H9 (cell line): ENCODE measurements around the gene RELL1. TPM values are rescaled to one million over a fixed set of nuclear protein-coding genes. Genes with fewer than 3 reads are reported as not detected.

ENCODE experiments used
- DNase-seq: peaks from one replicate; pipeline ENCODE4 v3.0.0-alpha.2; 2017
- H2AFZ ChIP-seq: one replicate; pipeline ENCODE4 v1.6.1; 2013; ENCODE audit warnings: mild to moderate bottlenecking, low read length, control low read depth, moderate library complexity
- H2AK5ac ChIP-seq: 2 replicates; pipeline ENCODE4 v1.6.1; 2013; ENCODE audit warnings: low read length, control low read depth, mixed read lengths; ENCODE audit not compliant: insufficient read length
- H2BK120ac ChIP-seq: one replicate; pipeline ENCODE4 v1.6.1; 2013; ENCODE audit warnings: low read depth, mild to moderate bottlenecking, low read length, control low read depth, inconsistent platforms; ENCODE audit not compliant: poor library complexity, severe bottlenecking
- H2BK12ac ChIP-seq: 2 replicates; pipeline ENCODE4 v1.6.1; 2013; ENCODE audit warnings: low read length, control low read depth, mixed read lengths, low read depth; ENCODE audit not compliant: insufficient read length
- H2BK15ac ChIP-seq: 2 replicates; pipeline ENCODE4 v1.6.1; 2013; ENCODE audit warnings: low read depth, low read length, control low read depth
- H2BK20ac ChIP-seq: one replicate; pipeline ENCODE4 v1.6.1; 2013; ENCODE audit warnings: low read depth, mild to moderate bottlenecking, low read length, control low read depth, inconsistent platforms; ENCODE audit not compliant: poor library complexity, severe bottlenecking
- H2BK5ac ChIP-seq: 2 replicates; pipeline ENCODE4 v1.6.1; 2013; ENCODE audit warnings: low read length, control low read depth, mixed read lengths; ENCODE audit not compliant: insufficient read length
- H3K14ac ChIP-seq: 2 replicates; pipeline ENCODE4 v1.6.1; 2013; ENCODE audit warnings: low read length, control low read depth; ENCODE audit not compliant: insufficient read depth
- H3K18ac ChIP-seq: 2 replicates; pipeline ENCODE4 v1.6.1; 2013; ENCODE audit warnings: low read depth, mild to moderate bottlenecking, mixed read lengths, low read length, control low read depth; ENCODE audit not compliant: insufficient read length
- H3K23ac ChIP-seq: 2 replicates; pipeline ENCODE4 v1.6.1; 2013; ENCODE audit warnings: low read length, control low read depth, mixed read lengths, low read depth; ENCODE audit not compliant: insufficient read length
- H3K23me2 ChIP-seq: 2 replicates; pipeline ENCODE4 v1.6.1; 2013; ENCODE audit warnings: low read depth, mild to moderate bottlenecking, mixed read lengths, low read length, control low read depth; ENCODE audit not compliant: insufficient read length, poor library complexity, severe bottlenecking
- H3K27ac ChIP-seq: 2 replicates; pipeline ENCODE4 v1.5.1; 2013; ENCODE audit warnings: low read length, control low read depth, mixed read lengths, low read depth; ENCODE audit not compliant: insufficient read length
- H3K27me3 ChIP-seq: 2 replicates; pipeline ENCODE4 v1.6.1; 2013; ENCODE audit warnings: low read length, control low read depth, inconsistent platforms; ENCODE audit not compliant: insufficient read depth
- H3K4ac ChIP-seq: 2 replicates; pipeline ENCODE4 v1.6.1; 2013; ENCODE audit warnings: low read depth, mild to moderate bottlenecking, control low read depth, inconsistent platforms, low read length, moderate library complexity
- H3K4me1 ChIP-seq: 2 replicates; pipeline ENCODE4 v1.6.1; 2013; ENCODE audit warnings: low read length, control low read depth, inconsistent platforms; ENCODE audit not compliant: insufficient read depth
- H3K4me2 ChIP-seq: 2 replicates; pipeline ENCODE4 v1.6.1; 2013; ENCODE audit warnings: low read length, control low read depth, mixed read lengths; ENCODE audit not compliant: insufficient read length, insufficient read depth
- H3K56ac ChIP-seq: 2 replicates; pipeline ENCODE4 v1.6.1; 2013; ENCODE audit warnings: low read depth, mild to moderate bottlenecking, mixed read lengths, low read length, control low read depth; ENCODE audit not compliant: insufficient read length
- H3K79me1 ChIP-seq: 2 replicates; pipeline ENCODE4 v1.6.1; 2013; ENCODE audit warnings: low read depth, mild to moderate bottlenecking, moderate library complexity, low read length, control low read depth, inconsistent platforms; ENCODE audit not compliant: insufficient read depth, poor library complexity, severe bottlenecking
- H3K79me2 ChIP-seq: 2 replicates; pipeline ENCODE4 v1.6.1; 2013; ENCODE audit warnings: low read length, control low read depth, inconsistent platforms; ENCODE audit not compliant: insufficient read depth
- H3K9ac ChIP-seq: 2 replicates; pipeline ENCODE4 v1.6.1; 2013; ENCODE audit warnings: low read length, control low read depth, mixed read lengths; ENCODE audit not compliant: insufficient read length; ENCODE audit errors: extremely low read depth
- H3K9me3 ChIP-seq: one replicate; pipeline ENCODE4 v1.6.1; 2013; ENCODE audit warnings: low read depth, low read length, inconsistent platforms; ENCODE audit not compliant: control insufficient read depth
- H3T11ph ChIP-seq: one replicate; pipeline ENCODE4 v1.6.1; 2013; ENCODE audit warnings: mild to moderate bottlenecking, low read length, control low read depth, inconsistent platforms
- H4K20me1 ChIP-seq: one replicate; pipeline ENCODE4 v1.6.1; 2013; ENCODE audit not compliant: control insufficient read depth, insufficient read length, insufficient read depth
- H4K5ac ChIP-seq: 2 replicates; pipeline ENCODE4 v1.6.1; 2013; ENCODE audit warnings: low read depth, mild to moderate bottlenecking, mixed read lengths, low read length, control low read depth; ENCODE audit not compliant: insufficient read length
- H4K8ac ChIP-seq: replicated peaks from 2 replicates; pipeline ENCODE4 v1.6.1; 2013; ENCODE audit warnings: low read length, control low read depth, mixed read lengths, low read depth; ENCODE audit not compliant: insufficient read length
- H4K91ac ChIP-seq: 2 replicates; pipeline ENCODE4 v1.6.1; 2013; ENCODE audit warnings: low read depth, mild to moderate bottlenecking, moderate library complexity, mixed read lengths, low read length, control low read depth; ENCODE audit not compliant: insufficient read length
- H3K27ac Mint-ChIP-seq, 3 experiments: 2 replicates in 2 of 3; 3 replicates in 1 of 3; pipeline ENCODE4 v1.8.0; 2020 to 2021; ENCODE audit warnings: mixed read lengths in 3 of 3, mild to moderate bottlenecking in 1 of 3, moderate library complexity in 1 of 3
- H3K27me3 Mint-ChIP-seq: 2 replicates; pipeline ENCODE4 v1.8.0; 2021; ENCODE audit warnings: low read depth, mild to moderate bottlenecking, moderate library complexity, mixed read lengths
- H3K36me3 Mint-ChIP-seq, 3 experiments: 2 replicates in 2 of 3; 3 replicates in 1 of 3; pipeline ENCODE4 v1.8.0; 2020 to 2021; ENCODE audit warnings: low read depth in 3 of 3, mixed read lengths in 3 of 3; ENCODE audit not compliant: insufficient read depth in 1 of 3
- H3K4me1 Mint-ChIP-seq, 2 experiments: 2 replicates each; pipeline ENCODE4 v1.8.0; 2020; ENCODE audit warnings: mixed read lengths in 2 of 2
- H3K4me3 Mint-ChIP-seq, 2 experiments: 2 replicates in 1 of 2; 3 replicates in 1 of 2; pipeline ENCODE4 v1.8.0; 2020 to 2021; ENCODE audit warnings: mild to moderate bottlenecking in 2 of 2, mixed read lengths in 2 of 2, moderate library complexity in 1 of 2
- H3K9me3 Mint-ChIP-seq, 2 experiments: 2 replicates in 1 of 2; 3 replicates in 1 of 2; pipeline ENCODE4 v1.8.0; 2020; ENCODE audit warnings: mild to moderate bottlenecking in 2 of 2, mixed read lengths in 2 of 2, moderate library complexity in 1 of 2
- CTCF ChIP-seq: fragments of 200-600 bp; sonication (generic); conservative IDR thresholded peaks from 3 replicates; pipeline ENCODE4 v1.8.0; 2021; ENCODE audit warnings: antibody characterized with exemption, mild to moderate bottlenecking
- WGBS: extraction: QIAGEN DNeasy Blood & Tissue Kit; methylation state at CpG from one replicate; pipeline ENCODE4 v1.1.7; 2013; ENCODE audit warnings: missing lambda C conversion rate, low lambda C conversion rate, mixed read lengths; ENCODE audit not compliant: insufficient read length; ENCODE audit errors: extremely low coverage; 5-methylcytosine and 5-hydroxymethylcytosine counted together
- total RNA-seq: library from RNA; stranded (reverse); gene quantifications from 2 replicates; pipeline ENCODE4 v1.2.1, GENCODE V29; 2021

RELL1 gene
- total RNA-seq, 1 experiment from 2014 or later, result 10.8 TPM

- Histone ChIP-seq H3K23ac (no peak overlapping the region), H2BK15ac (no peak overlapping the region), H3K56ac (no peak overlapping the region), H3K4me1 (no peaks in the 10 kb centered on the region), H4K20me1 (no peaks in the 10 kb centered on the region), H3T11ph (no peak overlapping the region), H3K79me2 (no peaks in the 10 kb centered on the region), H3K9me3 (no peaks in the 10 kb centered on the region), H3K79me1 (no peaks in the 10 kb centered on the region), H3K4ac (no peak overlapping the region), H4K91ac (no peak overlapping the region), H2AFZ (no peak overlapping the region), H3K27ac (no peak overlapping the region), H2BK120ac (no peak overlapping the region), H2AK5ac (no peak overlapping the region), H2BK12ac (no peak overlapping the region), H3K18ac (no peak overlapping the region), H4K5ac (no peak overlapping the region), H2BK5ac (no peak overlapping the region), H3K27me3 (no peaks in the 10 kb centered on the region; the same call in 1 of the 2 replicates), H2BK20ac (no peak overlapping the region), H4K8ac (no peak overlapping the region), H3K4me2 (no peak overlapping the region), H3K23me2 (no peaks in the 10 kb centered on the region), H3K9ac (no peak overlapping the region), H3K14ac (no peak overlapping the region)
- TF ChIP-seq CTCF, result no peak
- peaks cover 4 to 5% of the 10 kb centered on the region in 2 experiments; a peak in 4 of 5 replicates for H3K9me3 Mint-ChIP-seq
- H3K27me3 Mint-ChIP-seq, result peaks cover 2% of the 10 kb centered on the region
- peaks cover 0 to 3% (median 0%) of the 10 kb centered on the region in 3 experiments; a peak in 2 of 7 replicates for H3K36me3 Mint-ChIP-seq
- H3K4me3 Mint-ChIP-seq, result no peak overlapping the region
- 0 out of 4 replicates have a peak, but pooled peaks cover 0 to 3% of the 10 kb centered on the region in 2 experiments for H3K4me1 Mint-ChIP-seq
- H3K27ac Mint-ChIP-seq, result no peak overlapping the region; a peak in 1 of 7 replicates
- no peak for DNase-seq
- no CpG with 5 or more reads among the region's 8 CpGs for WGBS
Measured at GRCh38 chr4:37584071-37584470, 102.1 kb downstream of the RELL1 start.
